Spleen (tissue), 11 donors: ENCODE measurements around the gene TLCD2. TPM values are rescaled to one million over a fixed set of nuclear protein-coding genes. Genes with fewer than 3 reads are reported as not detected.
"Not testable (repeated sequence)": the region's sequence is repeated elsewhere in the genome, so short reads cannot be mapped to it uniquely, and the experiment has no call there.

Experiments
- DNase-seq: peaks from one replicate; pipeline ENCODE4 v3.0.0-alpha.2; 2020
- H3K27ac ChIP-seq, 8 donors: fragments of 200-600 bp; sonication (generic) in 7 of 8; 1 replicate in 4 of 8; 2 replicates in 4 of 8; pipeline versions ENCODE4 v1.5.0 to v1.8.0; 2016 to 2021; ENCODE audit warnings: inconsistent platforms in 4 of 8, mild to moderate bottlenecking in 4 of 8, moderate library complexity in 1 of 8
- H3K27me3 ChIP-seq, 7 donors: fragments of 200-600 bp; sonication (generic) in 6 of 7; replicated peaks in 1 of 7; 1 replicate in 4 of 7; 2 replicates in 3 of 7; pipeline versions ENCODE4 v1.5.0 to v1.8.0; 2016 to 2021; ENCODE audit warnings: inconsistent platforms in 3 of 7, mild to moderate bottlenecking in 1 of 7
- H3K36me3 ChIP-seq, 6 donors: fragments of 200-600 bp; sonication (generic) in 5 of 6; 1 replicate in 4 of 6; 2 replicates in 2 of 6; pipeline versions ENCODE4 v1.5.0 to v1.8.0; 2016 to 2021; ENCODE audit warnings: inconsistent platforms in 2 of 6
- H3K4me1 ChIP-seq, 6 donors: fragments of 200-600 bp; sonication (generic) in 5 of 6; 1 replicate in 3 of 6; 2 replicates in 3 of 6; pipeline versions ENCODE4 v1.5.0 to v1.8.0; 2016 to 2021; ENCODE audit warnings: inconsistent platforms in 3 of 6
- H3K4me3 ChIP-seq, 8 donors: fragments of 200-600 bp; sonication (generic) in 7 of 8; 1 replicate in 4 of 8; 2 replicates in 4 of 8; pipeline versions ENCODE4 v1.5.0 to v1.8.0; 2016 to 2021; ENCODE audit warnings: inconsistent platforms in 4 of 8, mild to moderate bottlenecking in 4 of 8, moderate library complexity in 2 of 8
- H3K9me3 ChIP-seq, 8 donors: fragments of 200-600 bp; sonication (generic) in 7 of 8; 1 replicate in 4 of 8; 2 replicates in 4 of 8; pipeline versions ENCODE4 v1.5.0 to v1.8.0; 2016 to 2021; ENCODE audit warnings: inconsistent platforms in 4 of 8
- POLR2A ChIP-seq, 3 donors: fragments of 450-650 bp; IDR thresholded peaks; one replicate each; pipeline ENCODE4 v1.5.1; 2017; ENCODE audit warnings: antibody characterized with exemption in 3 of 3, mild to moderate bottlenecking in 1 of 3
- POLR2AphosphoS5 ChIP-seq, 3 donors: sonication (generic); formaldehyde crosslinking; IDR thresholded peaks; one replicate each; pipeline ENCODE4 v1.5.1; 2017; ENCODE audit warnings: antibody characterized with exemption in 3 of 3
- WGBS, 5 donors: extraction: QIAGEN DNeasy Blood & Tissue Kit in 3 of 5; methylation state at CpG; one replicate each; pipeline versions ENCODE4 v1.1.5 to v1.1.7; 2013 to 2018; 5-methylcytosine and 5-hydroxymethylcytosine counted together
- intact Hi-C: fragments of 100-400 bp; cut with DNase I; formaldehyde crosslinking; loops from one replicate; pipeline ENCODE4 v1.15.0; 2023; ENCODE audit warnings: low total_unique reads
- polyA plus RNA-seq, 3 donors: library from polyadenylated mRNA; stranded (reverse); fragments of 200-250 nt; gene quantifications; one replicate each; pipeline ENCODE4 v1.2.1, GENCODE V29; 2013
- total RNA-seq, 7 donors: library from RNA; depleted of rRNA in 3 of 7; stranded (reverse); fragments of >200 nt in 3 of 7; fragmentation: NEBNext Ultra II Directional in 4 of 7; extraction: Animal tissue kit (Norgen Biotek cat#: 25700) in 4 of 7; gene quantifications; one replicate each; pipeline versions ENCODE4 v1.1.0 to v1.2.1, GENCODE V29; 2016 to 2021
- donor health status: healthy with polysubstance abuse.
- donor health status: DM: no; HTN: no; CAD: no; lungs with moderate emphysema.
- donor health status: DM: no; HTN: no; CAD: no.
- donor health status: Bipolar disorder and iron deficiency.
- donor health status: healthy.
- donor health status: DM: no; HTN: no; CAD: no.
- donor health status: DM: yes; HTN: yes; CAD: no.

Gene TLCD2
- total and polyA plus RNA-seq, 10 donors: 0.26 to 5.4 (median 2.0) TPM

GRCh38 chr17:1653735-1654134, 56.4 kb downstream of the TLCD2 start:
- DNase-seq: peak; percentile 63
- Histone ChIP-seq H3K4me3 (no peak overlapping the region), H3K9me3 (no peaks in the 10 kb centered on the region), H3K4me1 (peaks cover 14 to 38% (median 25%) of the 10 kb centered on the region in 6 donors), H3K27ac (no peak overlapping the region), H3K36me3 (peaks cover 20 to 89% (median 87%) of the 10 kb centered on the region in 6 donors), H3K27me3 (no peaks in the 10 kb centered on the region)
- no peak for TF ChIP-seq POLR2A (IDR thresholded peaks at IDR 0.05)
- TF ChIP-seq POLR2AphosphoS5 (IDR thresholded peaks at IDR 0.05): peak in 2 of 3 donors; percentile 35 to 46
- WGBS, 5 donors: 89 to 96% (median 95%) methylated on average over 14 of the region's 14 CpGs
- intact Hi-C loops: no loop called here

- Histone ChIP-seq H3K4me1 (peaks cover 19 to 47% (median 33%) of the 10 kb centered on the region in 6 donors), H3K27ac (peak overlapping the region in 3 of 8 donors; percentile 96 to 99 (median 97)), H3K36me3 (peaks cover 16 to 80% (median 77%) of the 10 kb centered on the region in 6 donors)
- H3K9me3 ChIP-seq, H3K27me3 ChIP-seq, intact Hi-C loops, H3K4me3 ChIP-seq: not testable (repeated sequence)
- DNase-seq: peak; percentile 54
- WGBS, 5 donors: 86 to 93% (median 92%) methylated on average over 7 of the region's 7 CpGs
- TF ChIP-seq POLR2AphosphoS5 (IDR thresholded peaks at IDR 0.05): peak in 1 of 3 donors; percentile 11
These were observed 57.4 kb downstream of the TLCD2 start for GRCh38 chr17:1652794-1653193.

Other genes starting within 250 kb of the TLCD2 start
- gene MYO1C, start 217.7 kb downstream of the TLCD2 start, total RNA-seq: 100 to 1,000 TPM in 2 of 7 donors, 10 to 100 TPM in 5; 49.2 to 135 (median 81.6) TPM
- 10 to 100 TPM; 14.6 to 21.6 (median 14.6) TPM for gene MYO1C, start 217.7 kb downstream of the TLCD2 start, polyA plus RNA-seq
- 100 to 1,000 TPM in 1 of 7 donors, 10 to 100 TPM in 6; 43.1 to 107 (median 55.2) TPM for gene INPP5K, start 193.8 kb downstream of the TLCD2 start, total RNA-seq
- gene INPP5K, start 193.8 kb downstream of the TLCD2 start, polyA plus RNA-seq: 10 to 100 TPM; 22.3 to 35.8 (median 23.4) TPM
- 10 to 100 TPM; 47.3 to 88.0 (median 68.9) TPM for gene PITPNA, start 147.6 kb downstream of the TLCD2 start, total RNA-seq
- gene PITPNA, start 147.6 kb downstream of the TLCD2 start, polyA plus RNA-seq: 10 to 100 TPM; 17.0 to 29.6 (median 17.1) TPM
- 10 to 100 TPM; 51.1 to 84.6 (median 67.3) TPM for gene SLC43A2, start 81.5 kb downstream of the TLCD2 start, total RNA-seq
- 10 to 100 TPM; 12.6 to 26.8 (median 14.9) TPM for gene SLC43A2, start 81.5 kb downstream of the TLCD2 start, polyA plus RNA-seq
- gene SCARF1, start 64.6 kb downstream of the TLCD2 start, total RNA-seq: 100 to 1,000 TPM in 2 of 7 donors, 10 to 100 TPM in 5; 55.5 to 112 (median 66.5) TPM
- 10 to 100 TPM in 2 of 3 donors, 1 to 10 TPM in 1; 5.1 to 31.2 (median 13.6) TPM for gene SCARF1, start 64.6 kb downstream of the TLCD2 start, polyA plus RNA-seq
- 10 to 100 TPM; 15.8 to 43.9 (median 28.9) TPM for gene RILP, start 60.5 kb downstream of the TLCD2 start, total RNA-seq
- gene RILP, start 60.5 kb downstream of the TLCD2 start, polyA plus RNA-seq: 10 to 100 TPM; 14.7 to 25.6 (median 17.4) TPM
- gene PRPF8, start 25.5 kb downstream of the TLCD2 start, total RNA-seq: 100 to 1,000 TPM; 210 to 320 (median 268) TPM
- 10 to 100 TPM; 67.2 to 91.8 (median 74.8) TPM for gene PRPF8, start 25.5 kb downstream of the TLCD2 start, polyA plus RNA-seq
- gene WDR81, start 14.3 kb upstream of the TLCD2 start, total RNA-seq: 10 to 100 TPM; 38.2 to 74.7 (median 54.7) TPM
- 10 to 100 TPM; 16.2 to 41.3 (median 29.3) TPM for gene WDR81, start 14.3 kb upstream of the TLCD2 start, polyA plus RNA-seq
- gene SERPINF2, start 32.5 kb upstream of the TLCD2 start, total RNA-seq: 1 to 10 TPM; 1.6 to 7.9 (median 5.0) TPM
- 1 to 10 TPM; 3.5 to 7.0 (median 4.9) TPM for gene SERPINF2, start 32.5 kb upstream of the TLCD2 start, polyA plus RNA-seq
- 100 to 1,000 TPM in 5 of 7 donors, 10 to 100 TPM in 2; 79.8 to 361 (median 192) TPM for gene SERPINF1, start 51.7 kb upstream of the TLCD2 start, total RNA-seq
- gene SERPINF1, start 51.7 kb upstream of the TLCD2 start, polyA plus RNA-seq: 100 to 1,000 TPM in 1 of 3 donors, 10 to 100 TPM in 2; 53.5 to 132 (median 99.5) TPM
- 10 to 100 TPM; 17.2 to 28.1 (median 23.8) TPM for gene SMYD4, start 119.5 kb upstream of the TLCD2 start, total RNA-seq
- gene SMYD4, start 119.5 kb upstream of the TLCD2 start, polyA plus RNA-seq: 1 to 10 TPM; 3.8 to 6.1 (median 4.7) TPM
- 100 to 1,000 TPM in 1 of 7 donors, 10 to 100 TPM in 6; 25.2 to 101 (median 76.1) TPM for gene RPA1, start 119.6 kb upstream of the TLCD2 start, total RNA-seq
- gene RPA1, start 119.6 kb upstream of the TLCD2 start, polyA plus RNA-seq: 10 to 100 TPM; 20.7 to 29.5 (median 24.2) TPM